HCT116 (cell line): ENCODE measurements around the gene GEMIN7. TPM values are rescaled to one million over a fixed set of nuclear protein-coding genes. Genes with fewer than 3 reads are reported as not detected.

Source experiments
- ATAC-seq: fragments of 200-7000 bp; cut with Tn5 transposase; 2 replicates; pipeline ENCODE4 v1.9.1; 2020; ENCODE audit warnings: mild to moderate bottlenecking, moderate library complexity
- BruUV-seq: library from RNA; stranded (reverse); fragments of 400-500 nt; replicated peaks from 2 replicates; lab custom pipeline; 2021; lab: Mats Ljungman, UMichigan
- CTCF ChIA-PET: fragments of 300-600 bp; sonication (Branson Sonifier 250); formaldehyde crosslinking; loops from one replicate; lab custom pipeline; 2021; ENCODE audit warnings: antibody characterized with exemption; lab: Charles Lee
- POLR2A ChIA-PET: fragments of 300-600, 350-600 bp; sonication (Branson Sonifier 250); formaldehyde crosslinking; loops from one replicate; lab custom pipeline; 2021; ENCODE audit warnings: antibody characterized with exemption; lab: Charles Lee
- RAD21 ChIA-PET, 2 experiments: fragments of 300-600 bp; sonication (Branson Sonifier 250); formaldehyde crosslinking; loops; one replicate each; lab custom pipeline; 2023; ENCODE audit warnings: low total read pairs in 2 of 2; ENCODE audit not compliant: uncharacterized antibody in 2 of 2, unreplicated experiment in 2 of 2, low non-redundant PET in 1 of 2; lab: Charles Lee
- DNase-seq: peaks from one replicate; pipeline ENCODE4 v3.0.0-alpha.2; 2010; ENCODE audit warnings: low read depth, low spot score
- H2AFZ ChIP-seq: fragments of 200-600 bp; shearing (Covaris generic), sonication (generic); 2 replicates; pipeline ENCODE4 v1.6.1; 2017; ENCODE audit warnings: low read depth, mixed run types, mixed read lengths, antibody characterized with exemption, low read length; ENCODE audit not compliant: poor library complexity, severe bottlenecking
- H3K27ac ChIP-seq: 2 replicates; pipeline ENCODE4 v1.5.1; 2012; ENCODE audit warnings: low read depth, low read length
- H3K27me3 ChIP-seq: fragments of 200-600 bp; sonication (generic); 2 replicates; pipeline ENCODE4 v1.6.1; 2016; ENCODE audit warnings: mixed run types, low read length, mixed read lengths; ENCODE audit not compliant: insufficient read depth
- H3K36me3 ChIP-seq, 2 experiments: fragments of 200-500 bp in 1 of 2; fragments of 200-600 bp in 1 of 2; sonication (Bioruptor generic) in 1 of 2; sonication (generic) in 1 of 2; 2 replicates each; pipeline versions ENCODE4 v1.5.1 to v1.6.1; 2014 to 2016; ENCODE audit warnings: low read length in 2 of 2, inconsistent platforms in 1 of 2, mixed read lengths in 1 of 2, mixed run types in 1 of 2; ENCODE audit not compliant: insufficient read depth in 2 of 2, control insufficient read depth in 1 of 2
- H3K4me1 ChIP-seq, 2 experiments: fragments of 200-600 bp in 1 of 2; sonication (generic) in 1 of 2; 2 replicates each; pipeline versions ENCODE4 v1.5.1 to v1.6.1; 2012 to 2017; ENCODE audit warnings: low read length in 2 of 2, inconsistent platforms in 1 of 2, mild to moderate bottlenecking in 1 of 2, mixed read lengths in 1 of 2, mixed run types in 1 of 2, moderate library complexity in 1 of 2; ENCODE audit not compliant: insufficient read depth in 2 of 2, control insufficient read depth in 1 of 2
- H3K4me2 ChIP-seq: fragments of 200-600 bp; sonication (generic); 2 replicates; pipeline ENCODE4 v1.6.1; 2017; ENCODE audit warnings: mixed run types, low read length, mixed read lengths
- H3K4me3 ChIP-seq, 2 experiments: fragments of 200-600 bp in 1 of 2; sonication (generic) in 1 of 2; replicated peaks in 1 of 2; 2 replicates each; pipeline ENCODE4 v1.5.1; 2011 to 2016; ENCODE audit warnings: low read length in 2 of 2, control low read depth in 1 of 2, low read depth in 1 of 2, mild to moderate bottlenecking in 1 of 2, mixed read lengths in 1 of 2, mixed run types in 1 of 2
- H3K79me2 ChIP-seq: fragments of 200-600 bp; sonication (generic); 2 replicates; pipeline ENCODE4 v1.6.1; 2017; ENCODE audit warnings: mild to moderate bottlenecking, mixed run types, low read length, moderate library complexity, mixed read lengths; ENCODE audit not compliant: insufficient read depth
- H3K9ac ChIP-seq: fragments of 200-600 bp; sonication (generic); 2 replicates; pipeline ENCODE4 v1.6.1; 2016; ENCODE audit warnings: low read length, mixed read lengths
- H3K9me2 ChIP-seq: fragments of 200-600 bp; sonication (generic), shearing (Covaris generic); 2 replicates; pipeline ENCODE4 v1.6.1; 2017; ENCODE audit warnings: mixed run types, mild to moderate bottlenecking, moderate library complexity; ENCODE audit not compliant: insufficient read depth
- H3K9me3 ChIP-seq, 2 experiments: fragments of 200-500 bp in 1 of 2; fragments of 200-600 bp in 1 of 2; sonication (Bioruptor generic) in 1 of 2; sonication (generic) in 1 of 2; 2 replicates each; pipeline ENCODE4 v1.6.1; 2014 to 2017; ENCODE audit warnings: low read length in 2 of 2, mixed read lengths in 2 of 2, inconsistent platforms in 1 of 2, low read depth in 1 of 2, mild to moderate bottlenecking in 1 of 2, mixed run types in 1 of 2, moderate library complexity in 1 of 2; ENCODE audit not compliant: control insufficient read depth in 1 of 2, insufficient read depth in 1 of 2
- H4K20me1 ChIP-seq: fragments of 200-600 bp; sonication (generic), shearing (Covaris generic); 2 replicates; pipeline ENCODE4 v1.6.1; 2017; ENCODE audit warnings: mixed run types, mild to moderate bottlenecking, moderate library complexity; ENCODE audit not compliant: insufficient read depth
- CBX3 ChIP-seq: IDR thresholded peaks from 2 replicates; pipeline ENCODE4 v1.6.1; 2012; ENCODE audit warnings: low read depth
- EGR1 ChIP-seq: IDR thresholded peaks from 2 replicates; pipeline ENCODE4 v1.6.1; 2012; ENCODE audit warnings: low read depth
- ELF1 ChIP-seq: IDR thresholded peaks from 2 replicates; pipeline ENCODE4 v1.6.1; 2012; ENCODE audit warnings: low read depth, borderline replicate concordance
- EZH2phosphoT487 ChIP-seq: fragments of 200-600 bp; IDR thresholded peaks from 2 replicates; pipeline ENCODE4 v1.6.1; 2018; ENCODE audit warnings: antibody characterized with exemption, borderline replicate concordance
- FOSL1 ChIP-seq: IDR thresholded peaks from 2 replicates; pipeline ENCODE4 v1.6.1; 2012; ENCODE audit warnings: low read depth
- JUND ChIP-seq: IDR thresholded peaks from 2 replicates; pipeline ENCODE4 v1.6.1; 2012
- RAD21 ChIP-seq: IDR thresholded peaks from 2 replicates; pipeline ENCODE4 v1.6.1; 2012; ENCODE audit warnings: low read depth, mild to moderate bottlenecking
- SIN3A ChIP-seq: IDR thresholded peaks from 2 replicates; pipeline ENCODE4 v1.6.1; 2012; ENCODE audit warnings: low read depth
- TCF7L2 ChIP-seq: IDR thresholded peaks from 2 replicates; pipeline ENCODE4 v1.7.0; 2011; ENCODE audit warnings: borderline replicate concordance, inconsistent platforms; ENCODE audit not compliant: insufficient read depth, insufficient read length; ENCODE audit errors: extremely low read depth
- YY1 ChIP-seq: IDR thresholded peaks from 2 replicates; pipeline ENCODE4 v1.6.1; 2011; ENCODE audit warnings: low read length, low read depth, moderate library complexity, mild to moderate bottlenecking; ENCODE audit not compliant: insufficient replicate concordance; ENCODE audit errors: extremely low read depth
- intact Hi-C: fragments of 100-400 bp; cut with micrococcal nuclease; formaldehyde crosslinking; loops from 2 replicates; pipeline ENCODE4 v1.10.0; 2022
- total RNA-seq: library from RNA; stranded (reverse); gene quantifications from one replicate; pipeline ENCODE4 v1.2.1, GENCODE V29; 2021; ENCODE audit not compliant: unreplicated experiment
- TF ChIP-seq, protein P1 (sequence below), 3 experiments: fragments of 200-600 bp in 1 of 3; sonication (generic) in 1 of 3; IDR thresholded peaks in 2 of 3; conservative IDR thresholded peaks in 1 of 3; 2 replicates each; pipeline ENCODE4 v1.5.1; 2012 to 2017; ENCODE audit warnings: low read depth in 2 of 3, low read length in 2 of 3, antibody characterized with exemption in 1 of 3, borderline replicate concordance in 1 of 3, control low read depth in 1 of 3, mild to moderate bottlenecking in 1 of 3, mixed read lengths in 1 of 3, mixed run types in 1 of 3, moderate library complexity in 1 of 3; ENCODE audit not compliant: insufficient read depth in 1 of 3
- TF ChIP-seq, protein P2 (sequence below): IDR thresholded peaks from 2 replicates; pipeline ENCODE4 v1.6.1; 2011; ENCODE audit warnings: mild to moderate bottlenecking, low read length, moderate library complexity; ENCODE audit not compliant: insufficient replicate concordance; ENCODE audit errors: extremely low read depth

Gene GEMIN7
- total RNA-seq, 1 experiment from 2014 or later = 35.4 TPM

DNA sequence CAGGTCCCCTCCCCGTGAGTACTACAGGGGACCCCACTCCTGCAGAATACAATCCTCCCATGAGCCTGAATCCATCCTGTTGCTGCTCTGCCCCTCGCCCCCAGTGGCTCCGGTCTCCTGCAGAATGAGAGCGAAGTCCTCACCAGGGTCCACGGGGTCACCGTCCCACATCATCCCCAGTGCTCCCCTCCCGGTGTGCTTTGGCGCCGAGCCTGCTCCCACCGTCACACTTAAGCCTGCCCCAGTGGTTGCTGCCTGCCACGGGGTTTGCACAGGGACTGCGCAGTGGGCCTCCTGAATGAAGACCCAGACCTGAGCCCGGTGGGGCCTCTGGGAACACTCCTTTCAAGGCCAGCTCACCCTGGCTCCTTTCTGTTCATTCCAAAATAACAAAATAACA is 51.2 kb downstream of the GEMIN7 start:
- H3K79me2 ChIP-seq = peaks cover 57% of the 10 kb centered on the region
- no peaks in the 10 kb centered on the region for H3K9me2 ChIP-seq
- TF ChIP-seq JUND (no peak), RAD21 (no peak)
- H3K4me2 ChIP-seq = peak overlapping the region; percentile 40; the same call in 1 of the 2 replicates
- H3K27me3 ChIP-seq = no peaks in the 10 kb centered on the region
- intact Hi-C loops = no loop called here
- peaks cover 12 to 23% of the 10 kb centered on the region in 2 experiments; a peak in 3 of 4 replicates for H3K4me1 ChIP-seq
- H3K9me3 ChIP-seq = no peaks in the 10 kb centered on the region
- no peak overlapping the region for H3K4me3 ChIP-seq
- ATAC-seq = no peak
- no peak overlapping the region for H3K27ac ChIP-seq
- ChIA-PET RAD21 (no interaction called here), POLR2A (no interaction called here), CTCF (interaction anchor here (1.5 kb wide), 1 partner anchor 14 kb away, joined by 4 read pairs; no protein-coding TSS in a partner anchor)
- no peak for DNase-seq
- no peaks in the 10 kb centered on the region for H4K20me1 ChIP-seq
- no peaks in the 10 kb centered on the region for H3K36me3 ChIP-seq
- BruUV-seq = no TSS peak
- H3K9ac ChIP-seq = no peak overlapping the region
- no peak overlapping the region for H2AFZ ChIP-seq

DNA sequence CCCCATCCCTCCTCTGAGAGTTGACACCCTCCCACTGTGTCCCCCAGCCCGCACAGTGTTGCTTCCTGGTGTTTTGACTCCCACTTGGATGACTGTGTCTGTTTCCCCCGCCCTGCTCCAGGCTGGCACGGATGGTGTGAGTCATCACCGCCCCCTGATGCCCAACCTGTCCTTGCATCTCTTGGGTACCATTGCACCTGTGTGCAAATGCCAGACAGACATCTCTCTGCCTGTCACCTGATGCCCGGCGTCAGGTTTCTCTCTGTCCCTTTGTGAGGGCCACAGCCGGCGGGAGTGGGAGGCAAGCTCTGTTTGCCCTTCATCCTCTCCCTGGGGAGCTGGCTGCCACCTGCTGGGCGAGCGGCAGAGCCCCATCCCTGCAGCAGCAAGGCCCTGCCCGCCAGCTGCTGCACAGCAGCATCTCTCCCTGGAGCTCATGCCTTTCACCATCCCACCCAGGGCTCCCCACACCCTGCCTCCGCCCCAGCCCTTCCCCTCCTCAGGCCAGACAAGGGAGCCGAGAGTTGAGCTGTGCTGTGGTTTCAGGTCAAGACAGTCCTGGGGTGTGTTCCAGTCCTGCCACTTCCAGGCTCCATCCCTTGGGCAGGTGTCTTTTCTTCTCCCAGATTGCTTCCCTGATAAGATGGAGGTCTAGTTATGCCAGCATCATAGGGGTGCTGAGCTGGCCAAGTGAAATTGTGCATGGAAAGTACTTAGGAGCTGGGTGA is 52.0 kb downstream of the GEMIN7 start:
- ChIA-PET RAD21 (interaction anchor here in 1 of 2 experiments (0.9 kb wide), 1 partner anchor 560 kb away, joined by 3 read pairs; no protein-coding TSS in a partner anchor), POLR2A (no interaction called here), CTCF (interaction anchor here (0.6 to 1.5 kb wide), 5 partner anchors 13 to 47 kb away, joined by 3 to 4 read pairs (median 3); partner anchors contain the start of genes BLOC1S3, PPP1R37 and TRAPPC6A)
- H3K9me2 ChIP-seq = no peaks in the 10 kb centered on the region
- DNase-seq = peak; percentile 19
- peaks cover 58% of the 10 kb centered on the region for H3K79me2 ChIP-seq
- ATAC-seq = peak; percentile 85
- H3K4me2 ChIP-seq = peak overlapping the region; percentile 40
- no peak overlapping the region for H3K9ac ChIP-seq
- peaks cover 12 to 20% of the 10 kb centered on the region in 2 experiments; a peak in 3 of 4 replicates for H3K4me1 ChIP-seq
- no peaks in the 10 kb centered on the region for H4K20me1 ChIP-seq
- no peak overlapping the region for H3K27ac ChIP-seq
- TF ChIP-seq YY1 = no peak
- TF ChIP-seq FOSL1 = no peak; the same call in 1 of the 2 replicates
- TF ChIP-seq EZH2phosphoT487 = no peak
- peak; percentile 86 for TF ChIP-seq EGR1
- no peak for TF ChIP-seq CBX3
- TF ChIP-seq TCF7L2 = peak; percentile 70
- TF ChIP-seq, protein P1, sequence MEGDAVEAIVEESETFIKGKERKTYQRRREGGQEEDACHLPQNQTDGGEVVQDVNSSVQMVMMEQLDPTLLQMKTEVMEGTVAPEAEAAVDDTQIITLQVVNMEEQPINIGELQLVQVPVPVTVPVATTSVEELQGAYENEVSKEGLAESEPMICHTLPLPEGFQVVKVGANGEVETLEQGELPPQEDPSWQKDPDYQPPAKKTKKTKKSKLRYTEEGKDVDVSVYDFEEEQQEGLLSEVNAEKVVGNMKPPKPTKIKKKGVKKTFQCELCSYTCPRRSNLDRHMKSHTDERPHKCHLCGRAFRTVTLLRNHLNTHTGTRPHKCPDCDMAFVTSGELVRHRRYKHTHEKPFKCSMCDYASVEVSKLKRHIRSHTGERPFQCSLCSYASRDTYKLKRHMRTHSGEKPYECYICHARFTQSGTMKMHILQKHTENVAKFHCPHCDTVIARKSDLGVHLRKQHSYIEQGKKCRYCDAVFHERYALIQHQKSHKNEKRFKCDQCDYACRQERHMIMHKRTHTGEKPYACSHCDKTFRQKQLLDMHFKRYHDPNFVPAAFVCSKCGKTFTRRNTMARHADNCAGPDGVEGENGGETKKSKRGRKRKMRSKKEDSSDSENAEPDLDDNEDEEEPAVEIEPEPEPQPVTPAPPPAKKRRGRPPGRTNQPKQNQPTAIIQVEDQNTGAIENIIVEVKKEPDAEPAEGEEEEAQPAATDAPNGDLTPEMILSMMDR (IDR thresholded peaks at IDR 0.05 in 2 of 3, conservative IDR thresholded peaks at IDR 0.05 in 1 of 3; ENCODE audit: borderline replicate concordance in 1 of 3, insufficient read depth in 1 of 3, low read depth in 2 of 3, low read length in 2 of 3) = peak; percentile 11 to 49 (median 48); a peak in 4 of 6 replicates
- no peak for TF ChIP-seq SIN3A
- TF ChIP-seq ELF1 = no peak
- TF ChIP-seq, protein P2, sequence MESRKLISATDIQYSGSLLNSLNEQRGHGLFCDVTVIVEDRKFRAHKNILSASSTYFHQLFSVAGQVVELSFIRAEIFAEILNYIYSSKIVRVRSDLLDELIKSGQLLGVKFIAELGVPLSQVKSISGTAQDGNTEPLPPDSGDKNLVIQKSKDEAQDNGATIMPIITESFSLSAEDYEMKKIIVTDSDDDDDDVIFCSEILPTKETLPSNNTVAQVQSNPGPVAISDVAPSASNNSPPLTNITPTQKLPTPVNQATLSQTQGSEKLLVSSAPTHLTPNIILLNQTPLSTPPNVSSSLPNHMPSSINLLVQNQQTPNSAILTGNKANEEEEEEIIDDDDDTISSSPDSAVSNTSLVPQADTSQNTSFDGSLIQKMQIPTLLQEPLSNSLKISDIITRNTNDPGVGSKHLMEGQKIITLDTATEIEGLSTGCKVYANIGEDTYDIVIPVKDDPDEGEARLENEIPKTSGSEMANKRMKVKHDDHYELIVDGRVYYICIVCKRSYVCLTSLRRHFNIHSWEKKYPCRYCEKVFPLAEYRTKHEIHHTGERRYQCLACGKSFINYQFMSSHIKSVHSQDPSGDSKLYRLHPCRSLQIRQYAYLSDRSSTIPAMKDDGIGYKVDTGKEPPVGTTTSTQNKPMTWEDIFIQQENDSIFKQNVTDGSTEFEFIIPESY = no peak
- peak; percentile 52 for TF ChIP-seq RAD21
- H2AFZ ChIP-seq = no peak overlapping the region
- H3K4me3 ChIP-seq = no peak overlapping the region
- no TSS peak for BruUV-seq
- H3K9me3 ChIP-seq = no peaks in the 10 kb centered on the region
- intact Hi-C loops = no loop called here
- no peaks in the 10 kb centered on the region for H3K36me3 ChIP-seq
- no peaks in the 10 kb centered on the region for H3K27me3 ChIP-seq
